SK-N-SH treated with all-trans-retinoic acid at 6 μM for 48 hours (cell line): ENCODE measurements around the gene COX7A1.

ENCODE experiments used
- ATAC-seq: fragments of 200-7000 bp; cut with Tn5 transposase; 3 replicates; pipeline ENCODE4 v1.9.1; 2020; ENCODE audit warnings: mild to moderate bottlenecking, moderate library complexity
- ARNTL ChIP-seq: fragments of 450-650 bp; formaldehyde crosslinking; IDR thresholded peaks from 2 replicates; pipeline ENCODE4 v1.5.0; 2020; ENCODE audit warnings: low read depth, mild to moderate bottlenecking, moderate library complexity, borderline replicate concordance
- BACH2 ChIP-seq: fragments of 250-450 bp; sonication (Bioruptor Pico); IDR thresholded peaks from 2 replicates; pipeline ENCODE4 v1.9.0; 2021; ENCODE audit warnings: mild to moderate bottlenecking, borderline replicate concordance
- CREB5 ChIP-seq: fragments of 250-450 bp; sonication (Bioruptor Pico); IDR thresholded peaks from 2 replicates; pipeline ENCODE4 v1.5.1; 2020; ENCODE audit warnings: low read depth, mild to moderate bottlenecking, moderate library complexity
- CSRNP3 ChIP-seq: fragments of 250-450 bp; sonication (Bioruptor Pico); IDR thresholded peaks from 2 replicates; pipeline ENCODE4 v1.5.1; 2021; ENCODE audit warnings: mild to moderate bottlenecking, moderate library complexity
- ESRRG ChIP-seq: fragments of 250-450 bp; sonication (Bioruptor Pico); IDR thresholded peaks from 2 replicates; pipeline ENCODE4 v1.6.1; 2021; ENCODE audit warnings: mild to moderate bottlenecking
- ISL1 ChIP-seq: fragments of 250-450 bp; sonication (Bioruptor Pico); IDR thresholded peaks from 2 replicates; pipeline ENCODE4 v2.1.2; 2022; ENCODE audit warnings: mild to moderate bottlenecking, moderate library complexity
- OSR1 ChIP-seq: fragments of 250-450 bp; sonication (Bioruptor Pico); IDR thresholded peaks from 2 replicates; pipeline ENCODE4 v1.8.0; 2022; ENCODE audit warnings: moderate library complexity, mild to moderate bottlenecking, inconsistent platforms
- RARB ChIP-seq: fragments of 250-450 bp; sonication (Bioruptor Pico); IDR thresholded peaks from 2 replicates; pipeline ENCODE4 v1.8.0; 2021; ENCODE audit warnings: mild to moderate bottlenecking, moderate library complexity
- SNAI2 ChIP-seq: fragments of 250-450 bp; sonication (Bioruptor Pico); IDR thresholded peaks from 2 replicates; pipeline ENCODE4 v1.5.0; 2020; ENCODE audit warnings: mild to moderate bottlenecking, moderate library complexity
- TCF4 ChIP-seq: fragments of 250-450 bp; sonication (Bioruptor Pico); IDR thresholded peaks from 2 replicates; pipeline ENCODE4 v1.8.0; 2021; ENCODE audit warnings: mild to moderate bottlenecking, moderate library complexity, borderline replicate concordance
- TOX ChIP-seq: fragments of 250-450 bp; sonication (Bioruptor Pico); IDR thresholded peaks from 2 replicates; pipeline ENCODE4 v1.8.0; 2021; ENCODE audit warnings: mild to moderate bottlenecking, moderate library complexity, borderline replicate concordance
- ZC3H10 ChIP-seq: fragments of 250-450 bp; sonication (Bioruptor Pico); IDR thresholded peaks from 2 replicates; pipeline ENCODE4 v1.5.1; 2021; ENCODE audit warnings: mild to moderate bottlenecking, moderate library complexity
- ZFP3 ChIP-seq: fragments of 250-450 bp; sonication (Bioruptor Pico); IDR thresholded peaks from 2 replicates; pipeline ENCODE4 v1.5.0; 2020; ENCODE audit warnings: mild to moderate bottlenecking, moderate library complexity
- ZFP30 ChIP-seq: fragments of 450-650 bp; formaldehyde crosslinking; IDR thresholded peaks from 2 replicates; pipeline ENCODE4 v1.5.0; 2022; ENCODE audit warnings: mild to moderate bottlenecking, moderate library complexity
- ZNF565 ChIP-seq: fragments of 450-650 bp; formaldehyde crosslinking; conservative IDR thresholded peaks from 2 replicates; pipeline ENCODE4 v1.5.0; 2020; ENCODE audit warnings: low read depth, mild to moderate bottlenecking, moderate library complexity
- ZNF70 ChIP-seq: fragments of 450-650 bp; formaldehyde crosslinking; IDR thresholded peaks from 2 replicates; pipeline ENCODE4 v1.5.0; 2020; ENCODE audit warnings: mild to moderate bottlenecking, moderate library complexity
- ZNF8 ChIP-seq: fragments of 450-650 bp; formaldehyde crosslinking; IDR thresholded peaks from 2 replicates; pipeline ENCODE4 v1.5.0; 2020; ENCODE audit warnings: mild to moderate bottlenecking, moderate library complexity
- TF ChIP-seq, protein P1 (sequence below): fragments of 250-450 bp; sonication (Bioruptor Pico); IDR thresholded peaks from 2 replicates; pipeline ENCODE4 v1.5.0; 2020; ENCODE audit warnings: mild to moderate bottlenecking, moderate library complexity
- TF ChIP-seq, protein P2 (sequence below): fragments of 250-450 bp; sonication (Bioruptor Pico); IDR thresholded peaks from 2 replicates; pipeline ENCODE4 v1.8.0; 2020; ENCODE audit warnings: mild to moderate bottlenecking, moderate library complexity, borderline replicate concordance
- TF ChIP-seq, protein P3 (sequence below): fragments of 250-450 bp; sonication (Bioruptor Pico); IDR thresholded peaks from 2 replicates; pipeline ENCODE4 v1.8.0; 2021; ENCODE audit warnings: low read depth, mild to moderate bottlenecking, moderate library complexity, borderline replicate concordance

COX7A1 gene

DNA sequence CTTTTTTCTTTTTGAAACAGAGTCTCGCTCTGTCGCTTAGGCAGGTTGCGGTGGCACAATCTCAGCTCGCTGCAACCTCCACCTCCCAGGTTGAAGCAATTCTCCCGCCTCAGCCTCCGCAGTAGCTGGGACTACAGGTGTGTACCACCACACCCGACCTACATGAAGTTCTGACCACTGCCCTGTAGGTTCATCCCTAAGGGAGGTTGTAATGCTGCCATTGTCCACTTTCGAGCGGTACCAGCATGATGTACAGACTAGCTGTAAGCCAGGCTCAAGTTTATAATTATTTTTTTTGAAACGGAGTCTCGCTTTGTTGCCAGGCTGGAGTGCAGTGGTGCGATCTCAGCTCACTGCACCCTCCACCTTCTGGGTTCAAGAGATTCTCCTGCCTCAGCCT, 11.6 kb upstream of the COX7A1 start (continued):
- TF ChIP-seq CSRNP3 (CRISPR knock-in tag): no peak
- TF ChIP-seq TOX (CRISPR knock-in tag): no peak
- TF ChIP-seq, all 23 proteins: peak for 0

GRCh38 chr19:36160821-36161596, 8.8 kb upstream of the COX7A1 start:
- TF ChIP-seq ZNF565 (CRISPR knock-in tag): no peak
- no peak for TF ChIP-seq CREB5 (CRISPR knock-in tag)
- TF ChIP-seq SNAI2: no peak
- no peak for TF ChIP-seq TCF4 (CRISPR knock-in tag)
- TF ChIP-seq BACH2 (CRISPR knock-in tag): no peak
- TF ChIP-seq TOX (CRISPR knock-in tag): no peak
- TF ChIP-seq, protein P1, sequence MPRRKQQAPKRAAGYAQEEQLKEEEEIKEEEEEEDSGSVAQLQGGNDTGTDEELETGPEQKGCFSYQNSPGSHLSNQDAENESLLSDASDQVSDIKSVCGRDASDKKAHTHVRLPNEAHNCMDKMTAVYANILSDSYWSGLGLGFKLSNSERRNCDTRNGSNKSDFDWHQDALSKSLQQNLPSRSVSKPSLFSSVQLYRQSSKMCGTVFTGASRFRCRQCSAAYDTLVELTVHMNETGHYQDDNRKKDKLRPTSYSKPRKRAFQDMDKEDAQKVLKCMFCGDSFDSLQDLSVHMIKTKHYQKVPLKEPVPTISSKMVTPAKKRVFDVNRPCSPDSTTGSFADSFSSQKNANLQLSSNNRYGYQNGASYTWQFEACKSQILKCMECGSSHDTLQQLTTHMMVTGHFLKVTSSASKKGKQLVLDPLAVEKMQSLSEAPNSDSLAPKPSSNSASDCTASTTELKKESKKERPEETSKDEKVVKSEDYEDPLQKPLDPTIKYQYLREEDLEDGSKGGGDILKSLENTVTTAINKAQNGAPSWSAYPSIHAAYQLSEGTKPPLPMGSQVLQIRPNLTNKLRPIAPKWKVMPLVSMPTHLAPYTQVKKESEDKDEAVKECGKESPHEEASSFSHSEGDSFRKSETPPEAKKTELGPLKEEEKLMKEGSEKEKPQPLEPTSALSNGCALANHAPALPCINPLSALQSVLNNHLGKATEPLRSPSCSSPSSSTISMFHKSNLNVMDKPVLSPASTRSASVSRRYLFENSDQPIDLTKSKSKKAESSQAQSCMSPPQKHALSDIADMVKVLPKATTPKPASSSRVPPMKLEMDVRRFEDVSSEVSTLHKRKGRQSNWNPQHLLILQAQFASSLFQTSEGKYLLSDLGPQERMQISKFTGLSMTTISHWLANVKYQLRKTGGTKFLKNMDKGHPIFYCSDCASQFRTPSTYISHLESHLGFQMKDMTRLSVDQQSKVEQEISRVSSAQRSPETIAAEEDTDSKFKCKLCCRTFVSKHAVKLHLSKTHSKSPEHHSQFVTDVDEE (CRISPR knock-in tag): no peak
- TF ChIP-seq ARNTL: no peak
- TF ChIP-seq OSR1 (CRISPR knock-in tag): no peak
- TF ChIP-seq, protein P2, sequence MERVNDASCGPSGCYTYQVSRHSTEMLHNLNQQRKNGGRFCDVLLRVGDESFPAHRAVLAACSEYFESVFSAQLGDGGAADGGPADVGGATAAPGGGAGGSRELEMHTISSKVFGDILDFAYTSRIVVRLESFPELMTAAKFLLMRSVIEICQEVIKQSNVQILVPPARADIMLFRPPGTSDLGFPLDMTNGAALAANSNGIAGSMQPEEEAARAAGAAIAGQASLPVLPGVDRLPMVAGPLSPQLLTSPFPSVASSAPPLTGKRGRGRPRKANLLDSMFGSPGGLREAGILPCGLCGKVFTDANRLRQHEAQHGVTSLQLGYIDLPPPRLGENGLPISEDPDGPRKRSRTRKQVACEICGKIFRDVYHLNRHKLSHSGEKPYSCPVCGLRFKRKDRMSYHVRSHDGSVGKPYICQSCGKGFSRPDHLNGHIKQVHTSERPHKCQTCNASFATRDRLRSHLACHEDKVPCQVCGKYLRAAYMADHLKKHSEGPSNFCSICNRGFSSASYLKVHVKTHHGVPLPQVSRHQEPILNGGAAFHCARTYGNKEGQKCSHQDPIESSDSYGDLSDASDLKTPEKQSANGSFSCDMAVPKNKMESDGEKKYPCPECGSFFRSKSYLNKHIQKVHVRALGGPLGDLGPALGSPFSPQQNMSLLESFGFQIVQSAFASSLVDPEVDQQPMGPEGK (CRISPR knock-in tag): no peak
- no peak for TF ChIP-seq ZFP3 (CRISPR knock-in tag)
- no peak for TF ChIP-seq ZFP30 (CRISPR knock-in tag)
- TF ChIP-seq ESRRG (CRISPR knock-in tag): no peak
- TF ChIP-seq, protein P3, sequence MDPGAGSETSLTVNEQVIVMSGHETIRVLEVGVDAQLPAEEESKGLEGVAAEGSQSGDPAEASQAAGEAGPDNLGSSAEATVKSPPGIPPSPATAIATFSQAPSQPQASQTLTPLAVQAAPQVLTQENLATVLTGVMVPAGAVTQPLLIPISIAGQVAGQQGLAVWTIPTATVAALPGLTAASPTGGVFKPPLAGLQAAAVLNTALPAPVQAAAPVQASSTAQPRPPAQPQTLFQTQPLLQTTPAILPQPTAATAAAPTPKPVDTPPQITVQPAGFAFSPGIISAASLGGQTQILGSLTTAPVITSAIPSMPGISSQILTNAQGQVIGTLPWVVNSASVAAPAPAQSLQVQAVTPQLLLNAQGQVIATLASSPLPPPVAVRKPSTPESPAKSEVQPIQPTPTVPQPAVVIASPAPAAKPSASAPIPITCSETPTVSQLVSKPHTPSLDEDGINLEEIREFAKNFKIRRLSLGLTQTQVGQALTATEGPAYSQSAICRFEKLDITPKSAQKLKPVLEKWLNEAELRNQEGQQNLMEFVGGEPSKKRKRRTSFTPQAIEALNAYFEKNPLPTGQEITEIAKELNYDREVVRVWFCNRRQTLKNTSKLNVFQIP: no peak
- TF ChIP-seq ZC3H10 (CRISPR knock-in tag): no peak
- no peak for ATAC-seq

- ATAC-seq: no peak
- TF ChIP-seq RARB (CRISPR knock-in tag) (no peak), BACH2 (CRISPR knock-in tag) (no peak), ARNTL (no peak), ISL1 (CRISPR knock-in tag) (no peak), ZNF70 (CRISPR knock-in tag) (no peak), SNAI2 (no peak), TOX (CRISPR knock-in tag) (no peak), ZNF8 (CRISPR knock-in tag) (no peak), ZFP3 (CRISPR knock-in tag) (no peak), CREB5 (CRISPR knock-in tag) (no peak)
- TF ChIP-seq, protein P3: no peak
- TF ChIP-seq, protein P2 (CRISPR knock-in tag): no peak
Measured at GRCh38 chr19:36153126-36153525, 879 bp upstream of the COX7A1 start.
